Activated CD8-positive, alpha-beta memory T cell treated with anti-CD3 and anti-CD28 coated beads, Interleukin-2, amount 50 U/mL, for 48 hours (primary cell): Measurements from ENCODE around the gene FBXO45.
"Not testable (repeated sequence)": the region's sequence is repeated elsewhere in the genome, so short reads cannot be mapped to it uniquely, and the experiment has no call there.

Source experiments
- DNase-seq: peaks from one replicate; pipeline ENCODE4 v3.0.0-alpha.2; 2020

The FBXO45 gene, protein sequence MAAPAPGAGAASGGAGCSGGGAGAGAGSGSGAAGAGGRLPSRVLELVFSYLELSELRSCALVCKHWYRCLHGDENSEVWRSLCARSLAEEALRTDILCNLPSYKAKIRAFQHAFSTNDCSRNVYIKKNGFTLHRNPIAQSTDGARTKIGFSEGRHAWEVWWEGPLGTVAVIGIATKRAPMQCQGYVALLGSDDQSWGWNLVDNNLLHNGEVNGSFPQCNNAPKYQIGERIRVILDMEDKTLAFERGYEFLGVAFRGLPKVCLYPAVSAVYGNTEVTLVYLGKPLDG

GRCh38 chr3:196568246-196569002 lies at the start of gene FBXO45, which contains the start of gene WDR53:
TSS of gene FBXO45 (plus strand) at chr3:196568660. CDS start at chr3:196568985, 325 bp downstream.
TSS of gene WDR53 (minus strand) at chr3:196568554. CDS start at chr3:196561475, 7,079 bp downstream.
- DNase-seq: peak; percentile 96

DNA sequence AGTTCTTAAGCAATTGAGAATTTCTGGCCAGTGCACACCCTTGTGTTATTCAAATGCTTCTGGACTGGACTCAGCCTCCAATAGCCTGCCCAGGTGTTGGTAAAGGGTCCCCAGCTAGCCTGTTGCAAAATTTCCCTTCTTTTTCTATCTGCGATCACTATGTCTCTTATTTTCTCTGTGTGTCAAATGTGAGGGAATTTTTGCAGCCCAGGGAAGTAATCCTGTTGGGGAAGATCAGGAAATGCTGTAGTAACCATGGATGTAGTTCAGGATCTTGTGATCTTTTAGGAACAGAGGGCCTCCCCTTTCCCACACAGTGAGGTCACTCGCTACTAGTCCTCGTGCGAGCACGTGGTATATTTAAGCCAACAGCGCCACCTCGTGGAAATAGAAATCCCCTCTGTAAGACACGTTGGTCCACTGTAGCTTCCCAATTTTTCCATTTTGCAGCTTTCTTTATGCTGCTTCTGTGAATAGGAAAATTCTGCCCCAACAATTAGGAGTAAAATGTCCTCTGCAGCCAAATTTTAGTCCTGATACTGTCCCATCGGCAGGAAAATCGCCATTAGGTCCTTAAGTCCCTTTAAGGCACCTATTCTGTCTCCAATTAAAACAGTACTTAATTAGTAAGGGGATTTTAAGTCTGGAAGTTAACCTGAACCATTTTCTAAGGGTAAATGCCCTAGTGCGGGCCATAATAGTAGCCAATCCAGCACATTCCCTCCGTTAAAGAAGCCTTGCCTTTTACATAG lies 49.3 kb upstream of the FBXO45 start:
- peak; percentile 76 for DNase-seq

DNA sequence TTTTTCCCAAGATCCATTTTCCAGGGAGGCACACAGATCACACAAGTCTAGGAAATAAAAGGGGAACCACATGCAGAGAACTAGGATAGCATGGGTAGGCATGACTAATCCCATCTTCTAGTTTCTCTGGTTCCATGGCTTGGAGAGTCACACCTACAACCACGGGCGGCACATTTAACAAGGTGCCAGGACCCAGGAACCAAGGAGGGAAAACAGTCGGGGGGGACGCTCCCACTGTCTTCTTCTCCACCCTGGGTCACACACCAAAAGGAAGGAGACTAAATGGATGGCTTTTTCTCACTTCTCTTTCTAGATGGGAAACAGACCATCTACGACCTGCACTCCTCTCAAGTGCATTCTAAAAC lies 48.8 kb upstream of the FBXO45 start:
- DNase-seq: peak; percentile 70

GRCh38 chr3:196521291-196521690 lies 47.2 kb upstream of the FBXO45 start:
- DNase-seq: not testable (repeated sequence)

DNA sequence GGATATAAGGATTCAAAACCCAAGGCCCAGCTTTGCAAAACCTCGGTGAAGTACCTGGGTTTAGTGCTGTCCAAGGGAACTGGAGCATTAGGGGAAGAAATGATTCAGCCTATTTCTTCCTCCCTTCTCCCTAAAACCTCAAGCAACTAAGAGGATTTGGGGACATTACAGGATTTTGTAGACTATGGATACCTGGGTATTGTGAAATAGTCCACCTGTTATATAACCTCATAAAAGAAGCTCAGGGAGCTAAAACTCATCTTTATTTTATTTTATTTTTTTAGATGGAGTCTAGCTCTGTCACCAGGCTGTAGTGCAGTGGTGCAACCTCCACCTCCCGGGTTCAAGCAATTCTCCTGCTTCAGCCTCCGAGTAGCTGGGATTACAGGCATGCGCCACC lies 44.6 kb upstream of the FBXO45 start:
- DNase-seq: no peak

GRCh38 chr3:196524527-196524926 lies 43.9 kb upstream of the FBXO45 start:
- no peak for DNase-seq

GRCh38 chr3:196525141-196525540 lies 43.3 kb upstream of the FBXO45 start:
- DNase-seq: no peak

DNA sequence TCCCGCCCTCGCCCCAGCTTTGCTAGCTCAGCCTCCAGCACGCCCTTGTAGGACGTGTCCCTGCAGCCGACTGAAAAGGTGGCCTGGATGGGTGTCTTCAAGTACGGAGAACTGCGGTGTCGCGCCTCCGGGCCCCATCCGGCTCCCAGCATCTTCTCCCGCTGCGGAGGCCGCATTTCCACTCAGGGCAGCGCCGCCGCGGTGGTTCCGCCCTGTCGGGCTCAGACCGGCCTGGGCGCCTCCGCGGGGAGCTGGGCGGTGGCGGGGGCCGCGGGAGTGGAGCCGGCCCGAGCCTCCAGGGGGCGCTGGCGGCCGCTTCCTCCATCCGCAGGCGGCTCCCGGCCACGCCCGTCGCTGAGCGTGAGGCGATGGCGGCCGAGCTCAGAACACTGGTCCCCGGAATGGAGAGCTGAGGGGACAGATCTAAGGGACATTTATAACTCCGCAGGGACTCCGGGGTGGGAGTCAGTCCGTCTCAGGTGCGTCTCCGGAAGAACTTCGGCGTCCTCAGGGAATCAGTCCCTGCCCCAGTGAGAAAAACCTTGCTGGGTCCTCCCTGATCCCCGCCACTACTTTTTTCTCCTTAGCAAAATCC lies 39.7 kb upstream of the FBXO45 start:
- DNase-seq: peak; percentile 98

DNA sequence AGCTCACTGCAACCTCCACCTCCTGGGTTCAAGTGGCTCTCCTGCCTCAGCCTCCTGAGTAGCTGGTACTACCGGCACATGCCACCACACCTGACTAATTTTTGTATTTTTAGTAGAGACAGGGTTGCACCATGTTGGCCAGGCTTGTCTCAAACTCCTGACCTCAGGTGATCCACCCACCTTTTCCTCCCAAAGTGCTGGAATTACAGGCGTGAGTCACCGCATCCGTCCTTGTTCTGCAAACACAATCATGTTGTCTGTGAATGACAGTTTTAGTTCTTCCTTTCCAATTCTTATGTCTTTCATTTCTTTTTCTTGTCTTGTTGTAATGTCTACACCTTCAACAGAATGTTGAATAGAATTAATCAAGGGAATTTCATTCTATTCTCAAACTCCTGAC lies 37.0 kb upstream of the FBXO45 start:
- DNase-seq: no peak

DNA sequence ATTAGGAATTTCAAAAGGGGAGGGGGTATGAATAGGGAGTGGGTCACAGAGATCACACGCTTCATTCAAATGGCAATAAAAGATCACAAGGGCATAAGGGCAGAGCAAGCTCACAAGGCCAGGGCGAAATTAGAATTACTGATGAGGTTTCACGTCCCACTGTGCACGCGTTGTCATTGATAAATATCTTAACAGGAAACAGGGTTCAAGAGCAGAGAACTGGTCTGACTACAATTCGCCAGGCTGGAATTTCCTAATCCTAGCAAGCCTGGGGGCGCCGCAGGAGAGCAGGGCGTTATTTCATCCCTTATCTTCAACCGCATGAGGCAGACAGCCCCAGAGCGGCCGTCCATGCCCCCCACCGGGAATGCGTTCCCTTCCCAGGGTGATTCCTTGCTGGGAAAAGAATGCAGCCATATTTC lies 35.2 kb upstream of the FBXO45 start:
- no peak for DNase-seq

- peak; percentile 89 for DNase-seq
Measured at GRCh38 chr3:196537319-196537984, 31.0 kb upstream of the FBXO45 start.

GRCh38 chr3:196541684-196542445 lies 26.6 kb upstream of the FBXO45 start:
- no peak for DNase-seq

DNA sequence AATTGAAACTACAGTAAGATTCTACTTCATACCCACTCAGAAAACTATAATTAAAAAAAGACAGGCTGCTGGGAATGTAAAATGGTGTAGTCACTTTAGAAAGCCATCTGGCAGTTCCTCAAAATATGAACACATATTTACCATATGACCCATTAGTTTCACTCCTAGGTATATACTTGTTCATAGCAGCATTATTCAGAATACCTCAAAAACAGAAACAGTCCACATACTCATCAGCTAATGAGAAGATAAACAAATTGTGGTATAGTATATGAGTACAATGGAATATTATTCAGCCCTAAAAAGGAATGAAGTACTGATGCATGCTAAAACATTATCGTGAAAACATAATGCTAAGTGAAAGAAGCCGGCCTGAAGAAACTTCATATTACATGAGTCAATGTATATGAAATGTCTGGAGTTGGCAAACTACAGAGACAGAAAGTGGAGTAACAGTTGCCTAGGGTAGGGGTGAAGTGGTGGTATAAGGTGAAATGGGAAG lies 23.9 kb upstream of the FBXO45 start:
- no peak for DNase-seq

GRCh38 chr3:196546537-196546936 lies 21.9 kb upstream of the FBXO45 start:
- DNase-seq: no peak

- DNase-seq: no peak
Measured at GRCh38 chr3:196547067-196547466, 21.4 kb upstream of the FBXO45 start.

- DNase-seq: not testable (repeated sequence)
Measured at GRCh38 chr3:196549312-196549711, 19.1 kb upstream of the FBXO45 start.

DNA sequence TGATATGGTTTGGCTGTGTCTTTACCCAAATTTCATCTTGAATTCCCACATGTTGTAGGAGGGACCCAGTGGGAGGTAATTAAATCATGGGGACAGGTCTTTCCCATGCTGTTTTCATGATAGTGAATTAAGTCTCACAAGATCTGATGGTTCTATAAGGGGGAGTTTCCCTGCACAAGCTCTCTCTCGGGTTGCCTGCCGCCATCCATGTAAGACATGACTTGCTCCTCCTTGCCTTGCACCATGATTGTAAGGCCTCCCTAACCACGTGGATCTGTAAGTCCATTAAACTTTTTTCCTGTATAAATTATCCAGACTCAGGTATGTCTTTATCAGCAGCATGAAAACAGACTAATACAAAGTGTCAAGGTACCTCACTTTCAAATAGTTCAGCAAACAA lies 18.3 kb upstream of the FBXO45 start:
- not testable (repeated sequence) for DNase-seq

DNA sequence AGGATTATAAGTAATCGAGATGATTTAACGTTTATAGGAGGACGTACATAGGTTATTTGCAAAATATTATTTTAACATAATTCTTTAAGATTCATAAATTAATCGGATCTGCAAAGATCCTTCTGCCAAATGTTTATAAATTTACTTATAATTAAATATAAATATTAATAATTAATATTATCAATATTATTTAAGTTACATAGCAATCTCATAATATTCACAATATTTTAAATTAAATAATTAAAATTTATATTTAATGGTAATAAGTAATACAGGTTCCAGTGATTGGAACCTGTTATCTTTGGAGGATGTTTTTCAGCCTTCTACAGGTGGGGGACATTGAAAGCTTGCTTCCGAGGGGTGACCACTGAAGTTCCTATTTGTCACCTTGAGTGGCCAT lies 16.2 kb upstream of the FBXO45 start:
- no peak for DNase-seq

GRCh38 chr3:196553551-196553950 lies 14.9 kb upstream of the FBXO45 start:
- no peak for DNase-seq

- DNase-seq: no peak
Measured at GRCh38 chr3:196554205-196554604, 14.3 kb upstream of the FBXO45 start.

- DNase-seq: no peak
Measured at GRCh38 chr3:196555295-196555694, 13.2 kb upstream of the FBXO45 start.

DNA sequence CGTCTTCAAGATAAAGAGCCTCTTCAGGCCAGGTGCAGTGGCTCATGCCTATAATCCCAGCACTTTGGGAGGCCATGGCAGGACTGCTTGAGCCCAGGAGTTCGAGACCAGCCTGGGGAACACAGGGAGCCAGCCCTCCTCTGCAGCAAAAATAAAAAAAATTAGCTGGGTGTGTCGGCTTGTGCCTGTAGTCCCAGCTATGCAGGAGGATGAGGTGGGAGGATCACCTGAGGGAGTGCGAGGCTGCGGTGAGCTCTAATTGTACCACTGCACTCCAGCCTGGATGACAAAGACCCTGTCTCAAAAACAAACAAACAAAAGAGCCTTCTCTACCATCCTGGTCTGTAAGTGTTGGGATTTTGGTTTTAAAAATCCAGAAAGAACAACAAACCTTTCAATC lies 11.2 kb upstream of the FBXO45 start:
- DNase-seq: no peak
